ENCODE results near the gene DGUOK.
"Not testable (repeated sequence)": the region's sequence is repeated elsewhere in the genome, so short reads cannot be mapped to it uniquely, and the experiment has no call there.

Gene DGUOK

GRCh38 chr2:73926493-73927327, at the start of gene DGUOK:
Gene DGUOK (plus strand): TSS chr2:73926880. CDS start chr2:73926911, 31 bp downstream.
- peak; percentile 95 for DNase-seq

- peak; percentile 39 for DNase-seq
Measured at GRCh38 chr2:73877071-73877802, 49.4 kb upstream of the DGUOK start.

GRCh38 chr2:73877984-73878383, 48.7 kb upstream of the DGUOK start:
- DNase-seq, result not testable (repeated sequence)

GRCh38 chr2:73885406-73885805, 41.3 kb upstream of the DGUOK start:
- DNase-seq, result no peak

GRCh38 chr2:73886357-73886756, 40.3 kb upstream of the DGUOK start:
- no peak for DNase-seq

- not testable (repeated sequence) for DNase-seq
Measured at GRCh38 chr2:73887596-73888353, 38.9 kb upstream of the DGUOK start.

GRCh38 chr2:73888388-73888787, 38.3 kb upstream of the DGUOK start:
- no peak for DNase-seq

- DNase-seq, result no peak
Measured at GRCh38 chr2:73889206-73889605, 37.5 kb upstream of the DGUOK start.

GRCh38 chr2:73890301-73891092, 36.2 kb upstream of the DGUOK start:
- no peak for DNase-seq

GRCh38 chr2:73891276-73891901, 35.3 kb upstream of the DGUOK start:
- DNase-seq, result no peak

- no peak for DNase-seq
Measured at GRCh38 chr2:73892631-73893329, 33.9 kb upstream of the DGUOK start, which contains the start of gene ACTG2. Gene ACTG2 (plus strand): TSS chr2:73893008. CDS start chr2:73901312, 8,304 bp downstream.

- no peak for DNase-seq
Measured at GRCh38 chr2:73893764-73894474, 32.8 kb upstream of the DGUOK start.

- DNase-seq, result no peak
Measured at GRCh38 chr2:73894475-73894850, 32.2 kb upstream of the DGUOK start.

- DNase-seq, result no peak
Measured at GRCh38 chr2:73894877-73895276, 31.8 kb upstream of the DGUOK start.

GRCh38 chr2:73895473-73895872, 31.2 kb upstream of the DGUOK start:
- DNase-seq, result no peak

GRCh38 chr2:73896362-73897239, 30.1 kb upstream of the DGUOK start:
- DNase-seq, result no peak

- DNase-seq, result no peak
Measured at GRCh38 chr2:73897240-73897583, 29.5 kb upstream of the DGUOK start.

GRCh38 chr2:73897934-73898333, 28.7 kb upstream of the DGUOK start:
- DNase-seq, result no peak

- no peak for DNase-seq
Measured at GRCh38 chr2:73899801-73900336, 26.8 kb upstream of the DGUOK start.
